GM10248 (cell line): Measurements from ENCODE around the gene CACNA1C.
"Not testable (repeated sequence)": the region's sequence is repeated elsewhere in the genome, so short reads cannot be mapped to it uniquely, and the experiment has no call there.

Experiments
- CTCF ChIA-PET: fragments of 300-600 bp; sonication (Branson Sonifier 250); formaldehyde crosslinking; extraction: SDS; loops from one replicate; lab custom pipeline; 2021; ENCODE audit warnings: antibody characterized with exemption; lab: Yijun Ruan, JAX
- POLR2A ChIA-PET: fragments of 350-650 bp; sonication (Branson Sonifier 250); formaldehyde crosslinking; extraction: SDS; loops from one replicate; lab custom pipeline; 2020; ENCODE audit warnings: antibody characterized with exemption; lab: Yijun Ruan, JAX
- DNase-seq: peaks from one replicate; pipeline ENCODE4 v3.0.0; 2012; ENCODE audit errors: extremely low spot score
- CTCF ChIP-seq: IDR thresholded peaks from 2 replicates; pipeline ENCODE4 v1.5.1; 2012; ENCODE audit warnings: mild to moderate bottlenecking, low read depth; ENCODE audit errors: extremely low read depth, missing control alignments, control extremely low read depth

Gene CACNA1C

DNA sequence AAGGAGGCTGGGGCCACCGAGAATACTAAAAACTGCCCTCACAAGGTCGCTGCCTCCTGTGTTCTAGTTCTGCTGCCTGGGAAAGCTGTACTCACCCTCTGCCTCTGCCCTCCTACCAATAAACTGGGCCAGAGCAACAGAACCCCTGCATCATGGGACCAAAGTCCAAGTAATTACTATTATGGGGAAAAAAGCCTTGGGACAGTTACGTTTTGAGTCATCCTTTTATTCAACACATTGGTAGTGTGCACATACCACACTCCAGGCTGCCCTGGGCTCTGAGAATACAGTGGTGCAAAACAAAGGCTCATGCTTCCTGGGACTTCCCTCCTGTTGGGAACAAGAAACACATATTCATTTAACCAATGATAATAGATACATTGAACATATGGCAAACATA is 49.0 kb downstream of the CACNA1C start:
- ChIA-PET CTCF (no interaction called here), POLR2A (no interaction called here)
- no peak for TF ChIP-seq CTCF
- no peak for DNase-seq

- CTCF ChIA-PET, DNase-seq, POLR2A ChIA-PET: not testable (repeated sequence)
These were observed 49.9 kb downstream of the CACNA1C start for GRCh38 chr12:2102736-2103135.

- CTCF ChIA-PET, result interaction anchor here (1.3 kb wide), 1 partner anchor 12 kb away, joined by 3 read pairs; no protein-coding TSS in a partner anchor
- DNase-seq, POLR2A ChIA-PET: not testable (repeated sequence)
These were observed 52.6 kb downstream of the CACNA1C start for GRCh38 chr12:2105387-2105786.

DNA sequence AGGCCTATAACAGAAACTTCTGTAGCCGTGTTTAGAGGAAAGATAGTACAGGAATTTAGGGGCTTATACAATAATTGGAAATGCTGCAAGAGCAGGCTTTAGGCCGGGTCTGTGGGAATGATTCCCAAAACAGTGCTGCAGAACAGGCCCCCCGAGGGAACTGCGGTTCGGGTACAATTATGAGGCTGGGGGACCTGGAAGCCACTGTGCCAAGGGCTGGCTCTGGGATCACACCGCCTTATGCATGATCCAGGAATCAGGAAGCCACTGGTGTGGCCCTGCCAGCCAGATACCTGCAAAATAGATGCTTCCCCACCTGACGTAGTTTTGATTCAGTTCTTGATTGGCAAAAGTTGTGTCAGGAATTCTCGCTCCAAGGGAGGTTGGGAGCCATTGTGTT is 55.4 kb downstream of the CACNA1C start:
- no peak for TF ChIP-seq CTCF
- ChIA-PET CTCF (no interaction called here), POLR2A (no interaction called here)
- DNase-seq, result no peak

- POLR2A ChIA-PET, result no interaction called here
- no peak for TF ChIP-seq CTCF
- CTCF ChIA-PET, result no interaction called here
- no peak for DNase-seq
These were observed 56.3 kb downstream of the CACNA1C start for GRCh38 chr12:2108975-2109671.

DNA sequence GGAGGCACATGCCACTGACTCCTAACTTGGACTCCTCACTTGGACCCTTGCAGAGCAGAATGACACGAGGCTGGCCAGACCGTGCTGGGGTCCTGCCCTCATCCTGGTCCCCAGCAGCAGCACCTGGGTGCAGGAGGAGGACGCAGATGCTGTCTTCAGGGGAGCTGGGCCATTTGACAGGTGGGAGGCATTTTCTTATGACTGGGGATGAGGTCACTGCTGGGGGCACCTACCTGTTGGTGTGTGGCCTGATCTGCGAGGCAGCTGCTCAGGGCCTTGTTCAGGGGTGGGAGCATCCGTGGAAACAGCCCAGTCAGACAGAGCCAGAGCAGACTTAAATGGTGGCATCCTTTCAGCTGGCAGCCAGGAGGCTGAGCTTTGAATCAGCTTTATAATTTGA is 57.3 kb downstream of the CACNA1C start:
- DNase-seq, result no peak
- ChIA-PET CTCF (no interaction called here), POLR2A (no interaction called here)
- TF ChIP-seq CTCF, result no peak

DNA sequence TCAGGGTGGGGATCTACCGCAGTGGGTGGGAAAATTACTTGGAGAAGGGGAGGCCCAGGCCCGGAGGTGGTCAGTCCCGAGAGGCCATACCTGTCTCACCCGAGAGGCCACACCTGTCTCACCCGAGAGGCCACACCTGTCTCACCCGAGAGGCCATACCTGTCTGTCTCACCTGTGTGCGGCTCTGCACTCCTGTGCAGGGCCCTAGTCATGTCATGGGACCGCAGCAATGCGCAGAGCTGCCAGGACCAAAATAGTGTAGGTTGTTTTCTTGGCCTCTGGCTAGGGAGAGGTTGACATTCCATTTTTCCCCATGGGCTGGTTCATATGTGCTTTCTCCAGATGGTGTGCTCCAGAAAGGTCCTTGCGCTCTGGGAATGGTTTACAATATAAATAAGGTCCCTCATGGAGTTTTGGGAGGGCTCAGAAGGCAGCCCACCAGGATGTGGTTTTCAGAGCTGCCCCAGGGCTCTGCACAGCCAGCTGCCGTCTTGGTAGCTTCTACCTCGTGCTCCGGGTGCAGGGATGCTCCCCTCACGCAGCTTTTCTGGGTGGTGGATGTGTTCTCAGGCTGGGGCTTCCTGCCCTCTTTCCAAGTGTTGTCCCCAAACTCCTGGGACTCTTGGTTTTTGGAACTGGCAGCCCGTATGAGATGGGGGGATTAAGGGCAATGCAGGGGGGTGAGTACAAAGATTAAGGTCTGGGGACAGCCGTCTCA is 58.2 kb downstream of the CACNA1C start:
- DNase-seq, result no peak
- POLR2A ChIA-PET, result no interaction called here
- CTCF ChIA-PET, result no interaction called here
- TF ChIP-seq CTCF, result no peak

- POLR2A ChIA-PET, result no interaction called here
- CTCF ChIA-PET, result no interaction called here
- no peak for DNase-seq
- no peak for TF ChIP-seq CTCF
These were observed 59.0 kb downstream of the CACNA1C start for GRCh38 chr12:2111826-2112225.
